Measurements from ENCODE around the gene ADORA2A. TPM values are rescaled to one million over a fixed set of nuclear protein-coding genes. Genes with fewer than 3 reads are reported as not detected.
A peak's percentile ranks its signal among the peaks of the same experiment; 100 is the strongest.

ADORA2A gene
- total and polyA plus RNA-seq, 2 of the 13 experiments (the other 11 are each of a cell fraction or from before 2014, with no cell fraction given): 3.3 to 5.0 TPM

- no peak for TF ChIP-seq FOXO4 (CRISPR knock-in tag; conservative IDR thresholded peaks at IDR 0.05)
- TF ChIP-seq TARDBP (CRISPR knock-in tag; IDR thresholded peaks at IDR 0.05): peak; percentile 46; the same call in 1 of the 2 replicates
- no peak for TF ChIP-seq CC2D1A (CRISPR knock-in tag; IDR thresholded peaks at IDR 0.05)
- TF ChIP-seq NFKB2 (CRISPR knock-in tag; IDR thresholded peaks at IDR 0.05; ENCODE audit: borderline replicate concordance): peak; percentile 45; the same call in 1 of the 2 replicates
- no peak for TF ChIP-seq ZNF777 (CRISPR knock-in tag; IDR thresholded peaks at IDR 0.05)
- TF ChIP-seq ZNF224 (CRISPR knock-in tag; IDR thresholded peaks at IDR 0.05): no peak
- no peak for TF ChIP-seq ZNF841 (CRISPR knock-in tag; IDR thresholded peaks at IDR 0.05; ENCODE audit: borderline replicate concordance)
- 0 out of 2 replicates have a peak, but pooled peaks have one; percentile 55 for TF ChIP-seq NCOA1 (CRISPR knock-in tag; IDR thresholded peaks at IDR 0.05)
- no peak for TF ChIP-seq MLX (CRISPR knock-in tag; IDR thresholded peaks at IDR 0.05)
- no peak for TF ChIP-seq SALL2 (CRISPR knock-in tag; IDR thresholded peaks at IDR 0.05)
- no peak for TF ChIP-seq ISX (CRISPR knock-in tag; conservative IDR thresholded peaks at IDR 0.05)
Measured at GRCh38 chr22:24421428-24421931, 5.9 kb upstream of the ADORA2A start (continued).

GRCh38 chr22:24422102-24422665 lies 5.2 kb upstream of the ADORA2A start:
- POLR2A ChIA-PET: interaction anchor here (4.2 kb wide), 1 partner anchor 101 kb away, joined by 24 read pairs; no protein-coding TSS in a partner anchor
- Histone ChIP-seq H4K20me1 (ENCODE audit: insufficient read depth, low read length) (no peaks in the 10 kb centered on the region), H3K79me2 (ENCODE audit: insufficient read depth, low read length) (no peaks in the 10 kb centered on the region), H3K4me2 (ENCODE audit: low read depth, low read length) (no peak overlapping the region), H3K4me3 (replicated peaks in 1 of 3; ENCODE audit: insufficient read depth in 1 of 3, low read depth in 2 of 3, low read length in 3 of 3) (no peak overlapping the region), H3K27ac (ENCODE audit: extremely low read length, insufficient read depth, low read length) (no peak overlapping the region), H2AFZ (ENCODE audit: low read length) (no peak overlapping the region), H3K4me1 (ENCODE audit: insufficient read depth, low read length) (peaks cover 42% of the 10 kb centered on the region), H3K36me3 (replicated peaks in 1 of 2; ENCODE audit: control insufficient read depth in 1 of 2, insufficient read depth in 2 of 2, low read length in 2 of 2) (peaks cover 0 to 1% of the 10 kb centered on the region in 2 experiments; a peak in 1 of 5 replicates), H3K9ac (ENCODE audit: insufficient read depth, low read depth, low read length) (no peak overlapping the region), H3K9me3 (ENCODE audit: low read length) (no peaks in the 10 kb centered on the region), H3K27me3 (ENCODE audit: control insufficient read depth in 1 of 2, insufficient read depth in 2 of 2, low read length in 2 of 2) (peaks cover 0 to 4% of the 10 kb centered on the region in 2 experiments; a peak in 2 of 5 replicates)
- DNase-seq (ENCODE audit: low spot score) (no peak), ATAC-seq (no peak), FAIRE-seq (no peak)
- CTCF ChIA-PET (ENCODE audit: low intra/inter-chr PET ratio, low total read pairs): interaction anchor here (5.7 kb wide), 1 partner anchor 103 kb away, joined by 59 read pairs; no protein-coding TSS in a partner anchor
- intact Hi-C loops (cut with micrococcal nuclease; ENCODE audit: unreplicated experiment): loop anchor here (5.0 kb wide), 1 partner anchor 80 kb away; no protein-coding TSS in a partner anchor
- WGBS (ENCODE audit: low lambda C conversion rate): 66% methylated on average over 5 of the region's 5 CpGs
- in situ Hi-C loops (cut with HindIII; ENCODE audit: extremely low pct_ligation_motif_present, low pct_unique_long_range_greater_than_20kb): loop anchor here (5.0 kb wide), 1 partner anchor 100 kb away; no protein-coding TSS in a partner anchor
- no peak for TF ChIP-seq REST (IDR thresholded peaks at IDR 0.05; ENCODE audit: borderline replicate concordance in 1 of 2, low read depth in 1 of 2, low read length in 2 of 2)
- BruUV-seq (replicated peaks): no TSS peak

Measured in HepG2 (cell line).